ENCODE results near the gene MYDGF.

MYDGF gene

GRCh38 chr19:4620675-4621074 is 49.5 kb downstream of the MYDGF start:
- Mint-ChIP-seq H3K27me3 (peaks cover 11% of the 10 kb centered on the region), H3K4me1 (no peaks in the 10 kb centered on the region), H3K36me3 (no peaks in the 10 kb centered on the region)

DNA sequence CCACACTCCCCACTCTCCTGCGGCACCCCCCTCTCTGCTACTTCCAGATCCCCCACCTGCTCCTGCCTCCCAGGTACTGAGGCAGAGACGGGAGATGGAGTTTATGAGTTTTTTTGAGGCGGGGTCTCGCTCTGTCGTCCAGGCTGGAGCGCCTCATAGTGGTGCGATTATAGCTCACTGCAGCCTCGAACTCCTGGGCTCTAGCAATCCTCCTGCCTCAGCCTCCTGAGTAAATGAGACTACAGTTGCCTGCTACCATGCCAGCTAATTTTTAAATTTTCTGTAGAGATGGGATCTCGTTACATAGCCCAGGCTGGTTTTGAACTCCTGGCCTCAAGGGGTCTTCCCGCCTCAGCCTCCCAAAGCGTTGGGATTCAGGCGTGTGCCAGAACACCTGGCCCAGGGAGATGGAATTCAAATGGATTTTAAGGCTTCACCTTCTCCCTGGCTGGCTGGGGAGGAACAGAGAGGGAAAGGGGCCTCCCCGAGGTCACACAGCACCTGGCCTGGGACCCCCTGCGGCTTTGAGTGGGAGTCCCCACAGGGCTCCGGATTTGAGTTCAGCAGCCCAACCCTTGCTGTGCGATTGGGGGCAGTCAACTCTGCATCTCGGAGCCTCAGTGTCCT is 50.4 kb downstream of the MYDGF start:
- H3K27me3 Mint-ChIP-seq, result peaks cover 11% of the 10 kb centered on the region
- no peak overlapping the region for H3K4me3 Mint-ChIP-seq
- H3K9me3 Mint-ChIP-seq, result no peaks in the 10 kb centered on the region
- no peaks in the 10 kb centered on the region for H3K4me1 Mint-ChIP-seq
- H3K27ac Mint-ChIP-seq, result no peak overlapping the region
- no peaks in the 10 kb centered on the region for H3K36me3 Mint-ChIP-seq

More at GRCh38 chr19:4620675-4621074, 49.5 kb downstream of the MYDGF start:
- H3K27ac Mint-ChIP-seq, result no peak overlapping the region
- no peaks in the 10 kb centered on the region for H3K9me3 Mint-ChIP-seq
- no peak overlapping the region for H3K4me3 Mint-ChIP-seq

- no peaks in the 10 kb centered on the region for H3K4me1 Mint-ChIP-seq
- H3K36me3 Mint-ChIP-seq, result no peaks in the 10 kb centered on the region
- no peak overlapping the region for H3K4me3 Mint-ChIP-seq
- no peaks in the 10 kb centered on the region for H3K9me3 Mint-ChIP-seq
- peaks cover 11% of the 10 kb centered on the region for H3K27me3 Mint-ChIP-seq
- no peak overlapping the region for H3K27ac Mint-ChIP-seq
Observed at GRCh38 chr19:4618019-4618418, 52.1 kb downstream of the MYDGF start.

DNA sequence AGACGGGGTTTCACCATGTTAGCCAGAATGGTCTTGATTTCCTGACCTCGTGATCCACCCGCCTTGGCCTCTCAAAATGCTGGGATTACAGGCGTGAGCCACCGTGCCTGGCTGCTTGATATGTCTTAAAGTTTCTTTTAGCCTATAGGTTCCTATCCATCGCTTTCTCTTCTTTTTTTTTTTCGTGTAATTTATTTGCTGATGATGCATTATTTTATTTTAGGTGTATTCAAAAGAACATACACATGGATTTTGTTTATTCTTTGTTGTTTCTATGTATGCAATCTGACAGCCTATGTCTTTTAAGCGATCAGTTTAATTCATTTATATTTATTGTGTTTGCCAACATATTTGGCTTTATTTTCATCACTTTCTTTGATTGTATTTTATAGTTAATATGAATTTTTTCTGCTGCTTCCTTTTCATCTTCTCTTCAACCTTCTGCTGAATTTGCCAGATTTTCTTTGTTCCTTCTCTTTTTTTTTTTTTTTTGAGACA is 56.8 kb downstream of the MYDGF start:
- no peaks in the 10 kb centered on the region for H3K9me3 Mint-ChIP-seq
- no peak overlapping the region for H3K4me3 Mint-ChIP-seq
- peaks cover 17% of the 10 kb centered on the region for H3K27me3 Mint-ChIP-seq
- H3K4me1 Mint-ChIP-seq, result no peaks in the 10 kb centered on the region
- no peaks in the 10 kb centered on the region for H3K36me3 Mint-ChIP-seq
- H3K27ac Mint-ChIP-seq, result no peak overlapping the region

DNA sequence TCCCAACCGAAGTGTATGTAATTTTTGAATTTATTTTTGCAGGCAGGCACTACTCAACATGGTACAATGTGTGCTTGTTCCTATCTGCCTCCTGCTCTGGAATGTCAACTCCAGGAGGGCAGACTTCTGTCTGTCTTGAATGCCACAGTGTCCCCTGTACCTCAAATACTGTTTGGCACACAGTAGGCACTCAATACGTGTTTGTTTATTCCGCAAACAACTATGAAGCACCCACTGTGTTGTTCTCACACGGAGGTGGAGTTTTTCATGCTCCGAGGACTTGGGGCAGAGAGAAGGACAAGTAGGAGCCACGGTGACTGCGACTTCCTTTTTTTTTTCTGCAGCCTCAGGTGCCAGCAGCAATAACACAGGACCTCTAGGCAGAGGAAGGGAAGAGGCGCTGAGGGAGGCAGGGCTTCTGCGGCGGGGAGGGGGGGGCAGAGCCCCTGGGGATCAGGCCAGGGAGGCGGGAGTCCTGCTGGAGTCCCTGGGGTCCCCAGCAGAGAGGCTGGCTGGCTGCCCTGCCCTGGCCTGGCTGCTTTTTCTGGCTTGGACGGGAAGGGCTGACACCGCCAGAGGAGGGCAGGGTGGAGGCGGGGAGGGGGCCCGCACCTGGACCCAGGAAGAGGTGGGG is 60.1 kb downstream of the MYDGF start:
- H3K9me3 Mint-ChIP-seq, result no peaks in the 10 kb centered on the region
- H3K36me3 Mint-ChIP-seq, result no peaks in the 10 kb centered on the region
- no peak overlapping the region for H3K27ac Mint-ChIP-seq
- no peaks in the 10 kb centered on the region for H3K4me1 Mint-ChIP-seq
- H3K27me3 Mint-ChIP-seq, result peaks cover 16% of the 10 kb centered on the region
- no peak overlapping the region for H3K4me3 Mint-ChIP-seq
